Measurements from ENCODE around the gene ST8SIA5.

GRCh38 chr18:46732201-46732600 lies 24.7 kb downstream of the ST8SIA5 start:
- TF ChIP-seq SMAD1 (IDR thresholded peaks at IDR 0.05; ENCODE audit: low read depth, low read length, partially characterized antibody) = no peak
- no peak for TF ChIP-seq TCF7L2 (IDR thresholded peaks at IDR 0.05; ENCODE audit: low read depth, low read length)
- TF ChIP-seq, protein P1, sequence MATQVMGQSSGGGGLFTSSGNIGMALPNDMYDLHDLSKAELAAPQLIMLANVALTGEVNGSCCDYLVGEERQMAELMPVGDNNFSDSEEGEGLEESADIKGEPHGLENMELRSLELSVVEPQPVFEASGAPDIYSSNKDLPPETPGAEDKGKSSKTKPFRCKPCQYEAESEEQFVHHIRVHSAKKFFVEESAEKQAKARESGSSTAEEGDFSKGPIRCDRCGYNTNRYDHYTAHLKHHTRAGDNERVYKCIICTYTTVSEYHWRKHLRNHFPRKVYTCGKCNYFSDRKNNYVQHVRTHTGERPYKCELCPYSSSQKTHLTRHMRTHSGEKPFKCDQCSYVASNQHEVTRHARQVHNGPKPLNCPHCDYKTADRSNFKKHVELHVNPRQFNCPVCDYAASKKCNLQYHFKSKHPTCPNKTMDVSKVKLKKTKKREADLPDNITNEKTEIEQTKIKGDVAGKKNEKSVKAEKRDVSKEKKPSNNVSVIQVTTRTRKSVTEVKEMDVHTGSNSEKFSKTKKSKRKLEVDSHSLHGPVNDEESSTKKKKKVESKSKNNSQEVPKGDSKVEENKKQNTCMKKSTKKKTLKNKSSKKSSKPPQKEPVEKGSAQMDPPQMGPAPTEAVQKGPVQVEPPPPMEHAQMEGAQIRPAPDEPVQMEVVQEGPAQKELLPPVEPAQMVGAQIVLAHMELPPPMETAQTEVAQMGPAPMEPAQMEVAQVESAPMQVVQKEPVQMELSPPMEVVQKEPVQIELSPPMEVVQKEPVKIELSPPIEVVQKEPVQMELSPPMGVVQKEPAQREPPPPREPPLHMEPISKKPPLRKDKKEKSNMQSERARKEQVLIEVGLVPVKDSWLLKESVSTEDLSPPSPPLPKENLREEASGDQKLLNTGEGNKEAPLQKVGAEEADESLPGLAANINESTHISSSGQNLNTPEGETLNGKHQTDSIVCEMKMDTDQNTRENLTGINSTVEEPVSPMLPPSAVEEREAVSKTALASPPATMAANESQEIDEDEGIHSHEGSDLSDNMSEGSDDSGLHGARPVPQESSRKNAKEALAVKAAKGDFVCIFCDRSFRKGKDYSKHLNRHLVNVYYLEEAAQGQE (IDR thresholded peaks at IDR 0.05; ENCODE audit: borderline replicate concordance) = no peak
- TF ChIP-seq, protein P1 (CRISPR knock-in tag; IDR thresholded peaks at IDR 0.05; ENCODE audit: low read depth) = no peak
- no peak for TF ChIP-seq ZNF644 (tag; IDR thresholded peaks at IDR 0.05; ENCODE audit: low read depth)
